H1 (cell line): ENCODE results near the gene ZNF654. TPM values are rescaled to one million over a fixed set of nuclear protein-coding genes. Genes with fewer than 3 reads are reported as not detected.

Experiments
- CTCF ChIA-PET: fragments of 300-600 bp; sonication (Branson Sonifier 250); formaldehyde crosslinking; loops from one replicate; lab custom pipeline; 2021; ENCODE audit not compliant: partially characterized antibody; lab: Charles Lee
- POLR2A ChIA-PET: fragments of 300-600 bp; sonication (Branson Sonifier 250); formaldehyde crosslinking; loops from one replicate; lab custom pipeline; 2021; ENCODE audit warnings: inconsistent platforms; ENCODE audit not compliant: partially characterized antibody; lab: Charles Lee
- DNase-seq, 2 experiments: peaks; one replicate each; pipeline versions ENCODE4 v3.0.0 to v3.0.0-alpha.2; 2010 to 2022; ENCODE audit warnings: low spot score in 2 of 2, low read depth in 1 of 2, mixed read lengths in 1 of 2
- FAIRE-seq: peaks from 2 replicates; lab custom pipeline; 2011; peaks lifted over from hg19 to GRCh38; lab: Jason Lieb, UNC
- H2AFZ ChIP-seq: 2 replicates; pipeline ENCODE4 v1.8.1; 2012; ENCODE audit warnings: low read length, inconsistent platforms
- H2AK5ac ChIP-seq: 2 replicates; pipeline ENCODE4 v1.6.1; 2013; ENCODE audit warnings: low read depth, low read length
- H2BK120ac ChIP-seq: replicated peaks from 2 replicates; pipeline ENCODE3; 2013; ENCODE audit warnings: low read depth, low read length, inconsistent platforms
- H2BK12ac ChIP-seq: 2 replicates; pipeline ENCODE4 v1.6.1; 2013; ENCODE audit warnings: low read depth, low read length
- H2BK15ac ChIP-seq: 2 replicates; pipeline ENCODE4 v1.6.1; 2013; ENCODE audit warnings: low read length
- H2BK20ac ChIP-seq: 2 replicates; pipeline ENCODE4 v1.6.1; 2013; ENCODE audit warnings: low read length
- H2BK5ac ChIP-seq: 2 replicates; pipeline ENCODE4 v1.6.1; 2013; ENCODE audit warnings: low read depth, low read length
- H3K14ac ChIP-seq: 2 replicates; pipeline ENCODE4 v1.6.1; 2013; ENCODE audit warnings: inconsistent platforms; ENCODE audit not compliant: insufficient read length
- H3K18ac ChIP-seq: 2 replicates; pipeline ENCODE4 v1.6.1; 2013; ENCODE audit warnings: low read length; ENCODE audit errors: extremely low read depth
- H3K23ac ChIP-seq: 2 replicates; pipeline ENCODE4 v1.6.1; 2013; ENCODE audit warnings: inconsistent platforms; ENCODE audit not compliant: insufficient read length
- H3K23me2 ChIP-seq: 2 replicates; pipeline ENCODE4 v1.6.1; 2013; ENCODE audit warnings: low read depth, low read length
- H3K27ac ChIP-seq: 2 replicates; pipeline ENCODE4 v1.6.1; 2011; ENCODE audit warnings: low read depth, low read length, inconsistent platforms
- H3K27me3 ChIP-seq, 4 experiments: replicated peaks in 1 of 4; 1 replicate in 1 of 4; 2 replicates in 3 of 4; pipeline versions ENCODE4 v1.6.1 to v1.8.1; 2011 to 2013; ENCODE audit warnings: low read length in 3 of 4, mild to moderate bottlenecking in 3 of 4, inconsistent platforms in 2 of 4, mixed read lengths in 2 of 4, moderate library complexity in 1 of 4; ENCODE audit not compliant: control insufficient read depth in 3 of 4, insufficient read depth in 3 of 4; ENCODE audit errors: extremely low read depth in 1 of 4
- H3K36me3 ChIP-seq, 4 experiments: 2 replicates each; pipeline versions ENCODE4 v1.6.1 to v1.8.1; 2011 to 2013; ENCODE audit warnings: mild to moderate bottlenecking in 4 of 4, low read length in 3 of 4, moderate library complexity in 2 of 4, control low read depth in 1 of 4, inconsistent platforms in 1 of 4; ENCODE audit not compliant: insufficient read depth in 4 of 4, control insufficient read depth in 2 of 4
- H3K4ac ChIP-seq: replicated peaks from 2 replicates; pipeline ENCODE3; 2013; ENCODE audit warnings: low read length, low read depth, mixed read lengths, inconsistent platforms; ENCODE audit not compliant: insufficient read length
- H3K4me1 ChIP-seq, 4 experiments: replicated peaks in 1 of 4; 1 replicate in 1 of 4; 2 replicates in 3 of 4; pipeline versions ENCODE4 v1.6.1 to v1.8.1; 2011 to 2013; ENCODE audit warnings: low read length in 3 of 4, inconsistent platforms in 2 of 4, mixed read lengths in 1 of 4; ENCODE audit not compliant: insufficient read depth in 4 of 4, control insufficient read depth in 3 of 4
- H3K4me2 ChIP-seq, 2 experiments: 2 replicates each; pipeline versions ENCODE4 v1.6.1 to v1.8.1; 2011 to 2013; ENCODE audit warnings: low read depth in 2 of 2, low read length in 2 of 2, control low read depth in 1 of 2, inconsistent platforms in 1 of 2, mild to moderate bottlenecking in 1 of 2; ENCODE audit not compliant: insufficient read depth in 1 of 2
- H3K4me3 ChIP-seq, 4 experiments: fragments of 200-600, 300-600 bp in 1 of 4; sonication (generic), shearing (Covaris generic), sonication (Bioruptor Twin) in 1 of 4; 2 replicates each; pipeline versions ENCODE4 v1.5.1 to v1.8.1; 2011 to 2016; ENCODE audit warnings: low read length in 4 of 4, low read depth in 3 of 4, control low read depth in 2 of 4, inconsistent platforms in 2 of 4, mild to moderate bottlenecking in 2 of 4, mixed read lengths in 1 of 4, moderate library complexity in 1 of 4; ENCODE audit not compliant: insufficient read depth in 2 of 4; ENCODE audit errors: extremely low read depth in 1 of 4
- H3K56ac ChIP-seq: replicated peaks from 2 replicates; pipeline ENCODE3; 2013; ENCODE audit warnings: low read depth, mild to moderate bottlenecking, mixed read lengths, low read length, inconsistent platforms; ENCODE audit not compliant: insufficient read length
- H3K79me1 ChIP-seq: 2 replicates; pipeline ENCODE4 v1.6.1; 2013; ENCODE audit warnings: low read depth, low read length, control low read depth
- H3K79me2 ChIP-seq, 2 experiments: 2 replicates each; pipeline versions ENCODE4 v1.6.1 to v1.8.1; 2012 to 2013; ENCODE audit warnings: low read length in 2 of 2, mild to moderate bottlenecking in 2 of 2, inconsistent platforms in 1 of 2; ENCODE audit not compliant: insufficient read depth in 2 of 2, control insufficient read depth in 1 of 2
- H3K9ac ChIP-seq, 4 experiments: replicated peaks in 1 of 4; 1 replicate in 1 of 4; 2 replicates in 3 of 4; pipeline versions ENCODE4 v1.6.1 to v1.8.1; 2011 to 2013; ENCODE audit warnings: low read depth in 3 of 4, low read length in 3 of 4, control low read depth in 2 of 4, mild to moderate bottlenecking in 2 of 4, moderate library complexity in 2 of 4, inconsistent platforms in 1 of 4; ENCODE audit errors: extremely low read depth in 1 of 4
- H3K9me3 ChIP-seq, 2 experiments: 2 replicates each; pipeline versions ENCODE4 v1.6.1 to v1.8.1; 2012 to 2013; ENCODE audit warnings: mild to moderate bottlenecking in 2 of 2, moderate library complexity in 2 of 2, control low read depth in 1 of 2, inconsistent platforms in 1 of 2, low read depth in 1 of 2, low read length in 1 of 2, mixed read lengths in 1 of 2; ENCODE audit not compliant: insufficient read depth in 2 of 2
- H4K20me1 ChIP-seq, 2 experiments: replicated peaks in 1 of 2; 2 replicates each; pipeline versions ENCODE3 to v1.8.1; 2011 to 2013; ENCODE audit warnings: inconsistent platforms in 2 of 2, low read length in 2 of 2, mild to moderate bottlenecking in 1 of 2; ENCODE audit not compliant: insufficient read depth in 2 of 2, control insufficient read depth in 1 of 2
- H4K5ac ChIP-seq: 2 replicates; pipeline ENCODE4 v1.6.1; 2013; ENCODE audit warnings: low read length, low read depth, mixed read lengths, inconsistent platforms; ENCODE audit not compliant: insufficient read length
- H4K8ac ChIP-seq: 2 replicates; pipeline ENCODE4 v1.8.0; 2013; ENCODE audit warnings: mild to moderate bottlenecking, moderate library complexity, low read length, inconsistent platforms; ENCODE audit not compliant: insufficient read depth; ENCODE audit errors: extremely low read depth
- H4K91ac ChIP-seq: replicated peaks from 2 replicates; pipeline ENCODE3; 2013; ENCODE audit warnings: low read length, mixed read lengths, inconsistent platforms; ENCODE audit not compliant: insufficient read length
- ATF2 ChIP-seq: IDR thresholded peaks from 2 replicates; pipeline ENCODE4 v1.6.1; 2012; ENCODE audit warnings: low read length, inconsistent platforms
- CBX5 ChIP-seq: fragments of 300-800, 300-1000 bp; sonication (generic); IDR thresholded peaks from 2 replicates; pipeline ENCODE4 v1.7.1; 2016; ENCODE audit warnings: antibody characterized with exemption, low read length, low read depth
- CHD2 ChIP-seq: IDR thresholded peaks from 2 replicates; pipeline ENCODE4 v1.6.1; 2012; ENCODE audit warnings: low read length, improper control_type of control experiment
- CREB1 ChIP-seq: IDR thresholded peaks from 2 replicates; pipeline ENCODE4 v1.6.1; 2012; ENCODE audit warnings: inconsistent platforms
- KDM5A ChIP-seq: fragments of 200-600 bp; IDR thresholded peaks from 2 replicates; pipeline ENCODE4 v1.7.1; 2012; ENCODE audit warnings: mild to moderate bottlenecking, low read length, inconsistent platforms, mixed read lengths
- POLR2A ChIP-seq, 2 experiments: IDR thresholded peaks; 1 replicate in 1 of 2; 2 replicates in 1 of 2; pipeline ENCODE4 v1.6.1; 2011; ENCODE audit warnings: low read depth in 2 of 2, low read length in 2 of 2, mild to moderate bottlenecking in 2 of 2; ENCODE audit errors: control extremely low read depth in 1 of 2
- RBBP5 ChIP-seq: IDR thresholded peaks from 2 replicates; pipeline ENCODE4 v1.7.1; 2012; ENCODE audit warnings: low read depth, mild to moderate bottlenecking, inconsistent platforms, low read length, moderate library complexity, borderline replicate concordance
- SIN3A ChIP-seq, 2 experiments: IDR thresholded peaks in 1 of 2; conservative IDR thresholded peaks in 1 of 2; 2 replicates each; pipeline ENCODE4 v1.6.1; 2011 to 2012; ENCODE audit warnings: low read length in 2 of 2, improper control_type of control experiment in 1 of 2, low read depth in 1 of 2, mild to moderate bottlenecking in 1 of 2
- TAF7 ChIP-seq: optimal IDR thresholded peaks from 2 replicates; pipeline ENCODE3; 2011; ENCODE audit warnings: low read depth, mild to moderate bottlenecking, inconsistent platforms, low read length, moderate library complexity, borderline replicate concordance
- WGBS, 2 experiments: shearing (Covaris generic) in 1 of 2; methylation state at CpG; one replicate each; pipeline versions ENCODE4 v1.1.6 to v1.1.7; 2013 to 2015; ENCODE audit warnings: low lambda C conversion rate in 2 of 2, mixed read lengths in 2 of 2, inconsistent platforms in 1 of 2, low coverage in 1 of 2, missing lambda C conversion rate in 1 of 2; ENCODE audit not compliant: insufficient replicate concordance in 2 of 2, insufficient coverage in 1 of 2, insufficient read length in 1 of 2; ENCODE audit errors: extremely low coverage in 1 of 2, missing lambda C conversion rate in 1 of 2; 5-methylcytosine and 5-hydroxymethylcytosine counted together
- polyA plus RNA-seq, 7 experiments: library from polyadenylated mRNA; depleted of rRNA in 3 of 7; stranded (reverse) in 5 of 7; unstranded in 2 of 7; fragments of >200 nt in 5 of 7; fragments of 200-250 nt in 2 of 7; gene quantifications; 1 replicate in 5 of 7; 2 replicates in 1 of 7; 4 replicates in 1 of 7; pipeline versions ENCODE4 v1.2.1 to v1.2.3, GENCODE V29; 2011 to 2013; ENCODE audit warnings: missing spikeins in 2 of 7, mixed read lengths in 2 of 7
- total RNA-seq: library from RNA; stranded (reverse); fragmentation: NEBNext Ultra II Directional; extraction: Animal tissue kit (Norgen Biotek cat#: 25700); gene quantifications from 2 replicates; pipeline ENCODE4 v1.2.1, GENCODE V29; 2021

The ZNF654 gene
- total and polyA plus RNA-seq, 2 of the 8 experiments (the other 6 are each of a cell fraction or from before 2014, with no cell fraction given): 0.47 to 5.3 TPM

GRCh38 chr3:88149509-88150362, 90.7 kb downstream of the ZNF654 start, which contains the start of gene C3orf38:
Gene C3orf38, plus strand, starts transcription at chr3:88149959. Its CDS starts 94 bp downstream, at chr3:88150053.
- H4K91ac ChIP-seq: peak within 1 kb of the TSS; percentile 100
- H3K9me3 ChIP-seq: no peaks in the 10 kb centered on the region
- peaks cover 0 to 2% of the 10 kb centered on the region in 2 experiments for H4K20me1 ChIP-seq
- peak within 1 kb of the TSS; percentile 97 for H3K27ac ChIP-seq
- FAIRE-seq (peak; percentile 48), DNase-seq (peak; percentile 64 to 84)
- POLR2A ChIA-PET: interaction anchor here (0.8 to 3.5 kb wide), 7 partner anchors 11 to 91 kb away, joined by 3 to 19 read pairs (median 7); partner anchors contain the start of genes CGGBP1 and ZNF654
- H3K4me1 ChIP-seq: no peaks in the 10 kb centered on the region
- H4K5ac ChIP-seq: peak within 1 kb of the TSS; percentile 98
- peak within 1 kb of the TSS; percentile 83; the same call in 1 of the 2 replicates for H2BK15ac ChIP-seq
- no peak within 1 kb of the TSS for H3K14ac ChIP-seq
- peak within 1 kb of the TSS; percentile 97 for H2AFZ ChIP-seq
- peaks cover 4 to 15% (median 8%) of the 10 kb centered on the region in 4 experiments; a peak in 6 of 8 replicates for H3K36me3 ChIP-seq
- WGBS, 2 experiments: 1% methylated on average over 54 of the region's 57 CpGs; no CpG with 5 or more reads in 1 of the 2 experiments
- peak within 1 kb of the TSS; percentile 75 to 99 (median 96) for H3K4me3 ChIP-seq
- peak within 1 kb of the TSS; percentile 94 for H3K18ac ChIP-seq
- H3K4me2 ChIP-seq: peak within 1 kb of the TSS; percentile 75 to 78
- H3K79me1 ChIP-seq: no peaks in the 10 kb centered on the region
- peaks cover 3 to 79% of the 10 kb centered on the region in 2 experiments; a peak in 3 of 4 replicates for H3K79me2 ChIP-seq
- H2BK5ac ChIP-seq: peak within 1 kb of the TSS; percentile 92
- no peak within 1 kb of the TSS for H2BK20ac ChIP-seq
- H2BK120ac ChIP-seq: no peak within 1 kb of the TSS
- H3K23ac ChIP-seq: no peak within 1 kb of the TSS
- peak within 1 kb of the TSS; percentile 100 for H3K4ac ChIP-seq
- H2AK5ac ChIP-seq: 0 out of 2 replicates have a peak within 1 kb of the TSS, but pooled peaks have one; percentile 1
- peaks cover 2% of the 10 kb centered on the region; the same call in 1 of the 2 replicates for H3K23me2 ChIP-seq
- peak within 1 kb of the TSS; percentile 93 to 98 (median 94) for H3K9ac ChIP-seq
- H4K8ac ChIP-seq: peak within 1 kb of the TSS; percentile 99
- H3K56ac ChIP-seq: peak within 1 kb of the TSS; percentile 97
- H2BK12ac ChIP-seq: peak within 1 kb of the TSS; percentile 60; the same call in 1 of the 2 replicates
- no peaks in the 10 kb centered on the region for H3K27me3 ChIP-seq
- CTCF ChIA-PET: interaction anchor here (0.8 to 2.0 kb wide), 5 partner anchors 23 to 145 kb away, joined by 3 to 6 read pairs (median 3); partner anchors contain the start of gene CGGBP1
- peak; percentile 64; the same call in 1 of the 2 replicates for TF ChIP-seq KDM5A
- peak; percentile 70; the same call in 1 of the 2 replicates for TF ChIP-seq RBBP5
- TF ChIP-seq CBX5: no peak
- TF ChIP-seq SIN3A (conservative IDR thresholded peaks at IDR 0.05 in 1 of 2, IDR thresholded peaks at IDR 0.05 in 1 of 2; ENCODE audit: low read depth in 1 of 2, low read length in 2 of 2): peak; percentile 61 to 63; a peak in 2 of 4 replicates
- TF ChIP-seq POLR2A (IDR thresholded peaks at IDR 0.05; ENCODE audit: control extremely low read depth in 1 of 2, low read depth in 2 of 2, low read length in 2 of 2): peak; percentile 74 to 93
- TF ChIP-seq TAF7: peak; percentile 35
- TF ChIP-seq CREB1: peak; percentile 49; the same call in 1 of the 2 replicates
- TF ChIP-seq CHD2: peak; percentile 67
- TF ChIP-seq ATF2: peak; percentile 57
